Testis (tissue), 2 donors: ENCODE measurements around the gene RECQL5.

ENCODE experiments used
- POLR2A ChIP-seq: fragments of 450-650 bp; IDR thresholded peaks from one replicate; pipeline ENCODE4 v1.6.1; 2017; ENCODE audit warnings: antibody characterized with exemption, mild to moderate bottlenecking, moderate library complexity
- TF ChIP-seq, protein P1 (sequence below), 3 experiments: fragments of 450-650 bp in 2 of 3; fragments of 200-600 bp in 1 of 3; sonication (generic) in 1 of 3; IDR thresholded peaks; one replicate each; pipeline ENCODE4 v1.5.1; 2016 to 2019; ENCODE audit warnings: antibody characterized with exemption in 3 of 3, mild to moderate bottlenecking in 2 of 3, moderate library complexity in 1 of 3

GRCh38 chr17:75684924-75685323 lies 18.0 kb upstream of the RECQL5 start:
- TF ChIP-seq, protein P1, sequence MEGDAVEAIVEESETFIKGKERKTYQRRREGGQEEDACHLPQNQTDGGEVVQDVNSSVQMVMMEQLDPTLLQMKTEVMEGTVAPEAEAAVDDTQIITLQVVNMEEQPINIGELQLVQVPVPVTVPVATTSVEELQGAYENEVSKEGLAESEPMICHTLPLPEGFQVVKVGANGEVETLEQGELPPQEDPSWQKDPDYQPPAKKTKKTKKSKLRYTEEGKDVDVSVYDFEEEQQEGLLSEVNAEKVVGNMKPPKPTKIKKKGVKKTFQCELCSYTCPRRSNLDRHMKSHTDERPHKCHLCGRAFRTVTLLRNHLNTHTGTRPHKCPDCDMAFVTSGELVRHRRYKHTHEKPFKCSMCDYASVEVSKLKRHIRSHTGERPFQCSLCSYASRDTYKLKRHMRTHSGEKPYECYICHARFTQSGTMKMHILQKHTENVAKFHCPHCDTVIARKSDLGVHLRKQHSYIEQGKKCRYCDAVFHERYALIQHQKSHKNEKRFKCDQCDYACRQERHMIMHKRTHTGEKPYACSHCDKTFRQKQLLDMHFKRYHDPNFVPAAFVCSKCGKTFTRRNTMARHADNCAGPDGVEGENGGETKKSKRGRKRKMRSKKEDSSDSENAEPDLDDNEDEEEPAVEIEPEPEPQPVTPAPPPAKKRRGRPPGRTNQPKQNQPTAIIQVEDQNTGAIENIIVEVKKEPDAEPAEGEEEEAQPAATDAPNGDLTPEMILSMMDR (IDR thresholded peaks at IDR 0.05): no peak
- no peak for TF ChIP-seq POLR2A
